ENCODE data around the gene SPPL2B. TPM values are rescaled to one million over a fixed set of nuclear protein-coding genes. Genes with fewer than 3 reads are reported as not detected.

Gene SPPL2B
- total RNA-seq, 2 donors from 2014 or later: 54.0 to 87.1 TPM

DNA sequence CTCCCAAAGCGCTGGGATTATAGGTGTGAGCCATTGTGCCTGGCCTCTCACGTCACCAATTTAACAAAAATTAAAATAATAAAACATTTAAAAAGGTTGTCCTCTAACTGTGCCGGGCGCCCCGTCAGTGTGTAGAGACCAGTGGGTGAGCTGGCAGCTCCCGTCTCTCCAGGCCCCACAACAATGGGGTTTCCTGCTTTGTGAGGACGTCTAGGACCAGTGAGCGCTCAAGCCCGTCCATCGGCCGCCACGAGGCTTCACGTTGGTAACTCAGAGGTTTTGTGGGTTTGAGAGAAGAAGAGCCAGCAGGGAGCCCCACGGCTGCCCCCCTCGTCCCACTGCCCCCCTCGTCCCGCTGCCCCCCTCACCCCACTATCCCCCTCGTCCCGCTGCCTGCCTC lies 4.8 kb upstream of the SPPL2B start:
- no peak for DNase-seq (ENCODE audit: low spot score)
- H3K27ac ChIP-seq: no peak overlapping the region
- H3K9me3 ChIP-seq: no peaks in the 10 kb centered on the region
- WGBS: 91% methylated on average over 19 of the region's 19 CpGs
- no peaks in the 10 kb centered on the region for H3K36me3 ChIP-seq
- TF ChIP-seq POLR2AphosphoS5 (IDR thresholded peaks at IDR 0.05) (no peak), POLR2A (IDR thresholded peaks at IDR 0.05) (no peak)
- TF ChIP-seq, protein P1, sequence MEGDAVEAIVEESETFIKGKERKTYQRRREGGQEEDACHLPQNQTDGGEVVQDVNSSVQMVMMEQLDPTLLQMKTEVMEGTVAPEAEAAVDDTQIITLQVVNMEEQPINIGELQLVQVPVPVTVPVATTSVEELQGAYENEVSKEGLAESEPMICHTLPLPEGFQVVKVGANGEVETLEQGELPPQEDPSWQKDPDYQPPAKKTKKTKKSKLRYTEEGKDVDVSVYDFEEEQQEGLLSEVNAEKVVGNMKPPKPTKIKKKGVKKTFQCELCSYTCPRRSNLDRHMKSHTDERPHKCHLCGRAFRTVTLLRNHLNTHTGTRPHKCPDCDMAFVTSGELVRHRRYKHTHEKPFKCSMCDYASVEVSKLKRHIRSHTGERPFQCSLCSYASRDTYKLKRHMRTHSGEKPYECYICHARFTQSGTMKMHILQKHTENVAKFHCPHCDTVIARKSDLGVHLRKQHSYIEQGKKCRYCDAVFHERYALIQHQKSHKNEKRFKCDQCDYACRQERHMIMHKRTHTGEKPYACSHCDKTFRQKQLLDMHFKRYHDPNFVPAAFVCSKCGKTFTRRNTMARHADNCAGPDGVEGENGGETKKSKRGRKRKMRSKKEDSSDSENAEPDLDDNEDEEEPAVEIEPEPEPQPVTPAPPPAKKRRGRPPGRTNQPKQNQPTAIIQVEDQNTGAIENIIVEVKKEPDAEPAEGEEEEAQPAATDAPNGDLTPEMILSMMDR (IDR thresholded peaks at IDR 0.05): no peak
- no peak overlapping the region for H3K4me3 ChIP-seq
- peaks cover 7% of the 10 kb centered on the region for H3K4me1 ChIP-seq (replicated peaks)
- intact Hi-C loops (cut with DNase I): loop anchor here (10.0 kb wide), 1 partner anchor 89 kb away; the partner anchor contains the start of genes PLEKHJ1 and SF3A2
- H3K27me3 ChIP-seq (replicated peaks; ENCODE audit: insufficient read depth): no peaks in the 10 kb centered on the region

DNA sequence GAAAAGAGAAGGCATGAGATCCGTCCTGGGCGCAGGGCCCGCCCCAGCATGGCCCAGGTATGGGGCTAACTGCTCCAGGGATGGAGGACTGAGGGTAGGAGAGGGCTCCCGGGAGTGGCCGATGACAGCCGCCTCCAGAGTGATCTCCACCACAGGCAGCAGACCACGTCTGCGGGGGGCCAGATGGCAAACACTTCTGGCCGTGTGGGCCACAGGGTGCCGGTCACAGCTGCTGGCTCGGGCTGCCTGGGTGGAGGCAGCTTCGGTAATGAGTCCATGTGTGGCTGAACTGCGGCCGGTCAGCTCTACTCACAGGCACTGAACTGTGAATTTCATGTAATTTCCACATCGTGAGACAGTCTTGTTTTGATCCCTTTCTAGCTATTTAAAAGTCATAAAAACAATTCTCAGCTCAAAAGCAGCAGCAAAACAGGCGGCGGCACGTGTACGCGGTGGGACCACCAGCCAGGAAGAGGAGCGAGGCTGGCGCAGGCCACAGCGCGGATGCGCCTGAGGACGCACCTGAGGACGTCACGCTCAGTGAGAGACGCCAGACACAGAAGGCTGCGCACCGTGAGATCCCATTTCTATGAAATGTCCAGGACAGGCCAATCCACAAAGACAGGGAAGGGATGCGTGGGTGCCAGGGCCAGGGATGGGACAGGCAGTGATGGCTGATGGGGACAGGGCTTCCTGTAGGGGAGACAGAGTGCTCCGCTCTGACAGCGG lies 4.1 kb upstream of the SPPL2B start:
- whole genome bisulfite sequencing: 87% methylated on average over 34 of the region's 34 CpGs
- H3K27ac ChIP-seq: no peak overlapping the region
- no peak overlapping the region for H3K4me3 ChIP-seq
- TF ChIP-seq POLR2A (IDR thresholded peaks at IDR 0.05) (no peak), POLR2AphosphoS5 (IDR thresholded peaks at IDR 0.05) (no peak)
- TF ChIP-seq, protein P1 (IDR thresholded peaks at IDR 0.05): no peak
- H3K27me3 ChIP-seq (replicated peaks; ENCODE audit: insufficient read depth): no peaks in the 10 kb centered on the region
- H3K4me1 ChIP-seq (replicated peaks): peaks cover 10% of the 10 kb centered on the region
- H3K9me3 ChIP-seq: no peaks in the 10 kb centered on the region
- no peak for DNase-seq (ENCODE audit: low spot score)
- no peaks in the 10 kb centered on the region for H3K36me3 ChIP-seq
- intact Hi-C loops (cut with DNase I): loop anchor here (10.0 kb wide), 1 partner anchor 90 kb away; the partner anchor contains the start of genes PLEKHJ1 and SF3A2

DNA sequence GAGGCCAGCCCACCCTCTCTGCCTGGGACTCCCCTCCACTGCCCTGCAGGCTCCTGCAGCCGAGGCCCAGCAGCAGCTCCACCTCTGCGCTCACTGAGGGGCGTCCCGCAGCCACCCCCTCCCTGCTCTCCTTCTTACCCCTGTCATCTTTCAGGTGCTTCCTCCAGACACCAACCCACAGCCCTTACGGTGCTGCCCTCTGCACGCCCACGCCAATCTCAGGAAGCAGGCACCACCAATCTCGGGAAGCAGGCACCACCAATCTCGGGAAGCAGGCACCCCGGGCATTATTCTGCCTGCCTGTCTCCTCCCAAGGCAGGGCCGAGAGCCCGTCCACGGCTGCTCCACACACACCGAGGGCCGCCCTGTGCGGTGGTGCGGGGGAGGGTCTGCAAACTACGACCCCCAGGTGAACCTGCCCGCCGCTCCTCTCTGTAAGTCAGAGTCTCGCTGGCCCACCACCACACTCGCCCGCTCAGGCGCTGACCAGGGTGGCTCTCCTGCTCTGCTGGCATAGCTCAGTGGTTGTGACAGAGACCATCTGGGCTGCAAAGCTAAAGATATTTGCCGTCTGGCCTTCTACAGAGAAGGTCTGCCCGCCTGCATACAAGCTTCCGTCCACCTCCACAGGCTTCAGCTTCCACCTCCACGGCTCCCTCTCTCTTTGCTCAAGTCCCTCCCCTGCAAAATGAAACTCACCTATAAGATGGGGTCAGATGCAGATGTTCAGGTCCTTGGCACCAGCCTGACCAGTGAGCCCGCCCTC lies 3.0 kb upstream of the SPPL2B start:
- Histone ChIP-seq H3K4me1 (replicated peaks) (peaks cover 10% of the 10 kb centered on the region), H3K27me3 (replicated peaks; ENCODE audit: insufficient read depth) (no peaks in the 10 kb centered on the region), H3K36me3 (no peaks in the 10 kb centered on the region), H3K4me3 (no peak overlapping the region), H3K27ac (no peak overlapping the region), H3K9me3 (no peaks in the 10 kb centered on the region)
- DNase-seq (ENCODE audit: low spot score): no peak
- WGBS: 71% methylated on average over 29 of the region's 29 CpGs
- TF ChIP-seq POLR2A (IDR thresholded peaks at IDR 0.05) (no peak), POLR2AphosphoS5 (IDR thresholded peaks at IDR 0.05) (no peak)
- TF ChIP-seq, protein P1 (IDR thresholded peaks at IDR 0.05): no peak
- intact Hi-C loops (cut with DNase I): loop anchor here (10.0 kb wide), 1 partner anchor 91 kb away; the partner anchor contains the start of genes PLEKHJ1 and SF3A2

DNA sequence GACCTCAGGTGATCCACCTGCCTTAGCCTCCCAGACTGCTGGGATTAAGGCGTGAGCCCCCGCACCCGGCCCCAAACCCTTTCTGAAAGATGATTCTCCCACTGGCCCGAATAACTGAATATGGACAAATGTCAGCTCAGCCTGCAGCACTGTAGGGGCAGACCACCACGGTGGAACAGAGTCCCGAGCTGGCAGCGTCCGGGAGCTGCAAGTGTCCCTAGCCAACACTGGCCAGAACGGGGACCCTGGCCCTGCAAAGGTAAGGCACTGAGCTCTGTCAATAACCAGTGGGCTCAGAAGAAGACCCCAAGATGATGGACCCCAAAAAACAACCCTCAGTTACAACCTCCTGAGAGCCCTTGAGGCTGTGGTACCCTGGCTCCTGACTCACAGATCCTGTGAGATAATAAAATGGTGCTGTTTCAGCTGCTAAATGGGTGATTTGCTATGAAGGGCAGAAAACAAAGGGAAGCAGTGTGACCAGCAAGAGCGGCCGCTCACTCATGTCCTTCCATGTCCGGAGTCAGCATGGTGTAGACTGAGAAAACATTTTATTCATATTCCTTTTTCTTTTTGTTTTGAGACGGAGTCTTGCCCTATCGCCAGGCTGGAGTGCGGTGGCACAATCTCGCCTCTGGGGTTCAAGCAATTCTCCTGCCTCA lies 1.7 kb upstream of the SPPL2B start:
- Histone ChIP-seq H3K36me3 (no peaks in the 10 kb centered on the region), H3K27me3 (replicated peaks; ENCODE audit: insufficient read depth) (no peaks in the 10 kb centered on the region), H3K27ac (no peak overlapping the region), H3K4me3 (no peak overlapping the region), H3K4me1 (replicated peaks) (peaks cover 10% of the 10 kb centered on the region), H3K9me3 (no peaks in the 10 kb centered on the region)
- TF ChIP-seq, protein P1 (IDR thresholded peaks at IDR 0.05): no peak
- TF ChIP-seq POLR2AphosphoS5 (IDR thresholded peaks at IDR 0.05): no peak
- no peak for TF ChIP-seq POLR2A (IDR thresholded peaks at IDR 0.05)
- intact Hi-C loops (cut with DNase I): loop anchor here (10.0 kb wide), 1 partner anchor 92 kb away; the partner anchor contains the start of genes PLEKHJ1 and SF3A2
- 84% methylated on average over 16 of the region's 16 CpGs for WGBS
- no peak for DNase-seq (ENCODE audit: low spot score)
